ENCODE results near the gene NDUFC1.
"Not testable (repeated sequence)": the region's sequence is repeated elsewhere in the genome, so short reads cannot be mapped to it uniquely, and the experiment has no call there.

The NDUFC1 gene

GRCh38 chr4:139295942-139296299, 6.4 kb downstream of the NDUFC1 start:
- no peak for DNase-seq

- peak; percentile 49 for DNase-seq
Measured at GRCh38 chr4:139295206-139295941, 6.9 kb downstream of the NDUFC1 start.

GRCh38 chr4:139286186-139286698, 16.0 kb downstream of the NDUFC1 start:
- no peak for DNase-seq

DNA sequence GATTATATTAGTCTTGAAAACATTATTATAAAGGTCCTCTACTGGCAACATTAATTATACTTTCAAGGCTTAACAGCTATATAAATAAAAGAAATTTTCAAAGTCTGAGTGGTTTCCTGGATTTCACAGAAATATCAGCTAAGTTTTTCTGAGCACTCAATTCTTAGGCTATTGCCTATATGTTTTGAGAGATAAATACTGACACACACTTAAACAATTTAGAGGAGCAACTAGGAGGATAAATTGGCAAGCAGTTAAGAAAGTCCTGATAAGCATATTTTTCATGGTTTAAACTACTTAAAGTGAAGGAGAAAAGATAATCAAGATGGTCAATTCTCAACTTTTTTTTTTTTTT, 19.6 kb downstream of the NDUFC1 start:
- DNase-seq, result no peak

GRCh38 chr4:139282065-139282720, 20.1 kb downstream of the NDUFC1 start:
- DNase-seq, result no peak

DNA sequence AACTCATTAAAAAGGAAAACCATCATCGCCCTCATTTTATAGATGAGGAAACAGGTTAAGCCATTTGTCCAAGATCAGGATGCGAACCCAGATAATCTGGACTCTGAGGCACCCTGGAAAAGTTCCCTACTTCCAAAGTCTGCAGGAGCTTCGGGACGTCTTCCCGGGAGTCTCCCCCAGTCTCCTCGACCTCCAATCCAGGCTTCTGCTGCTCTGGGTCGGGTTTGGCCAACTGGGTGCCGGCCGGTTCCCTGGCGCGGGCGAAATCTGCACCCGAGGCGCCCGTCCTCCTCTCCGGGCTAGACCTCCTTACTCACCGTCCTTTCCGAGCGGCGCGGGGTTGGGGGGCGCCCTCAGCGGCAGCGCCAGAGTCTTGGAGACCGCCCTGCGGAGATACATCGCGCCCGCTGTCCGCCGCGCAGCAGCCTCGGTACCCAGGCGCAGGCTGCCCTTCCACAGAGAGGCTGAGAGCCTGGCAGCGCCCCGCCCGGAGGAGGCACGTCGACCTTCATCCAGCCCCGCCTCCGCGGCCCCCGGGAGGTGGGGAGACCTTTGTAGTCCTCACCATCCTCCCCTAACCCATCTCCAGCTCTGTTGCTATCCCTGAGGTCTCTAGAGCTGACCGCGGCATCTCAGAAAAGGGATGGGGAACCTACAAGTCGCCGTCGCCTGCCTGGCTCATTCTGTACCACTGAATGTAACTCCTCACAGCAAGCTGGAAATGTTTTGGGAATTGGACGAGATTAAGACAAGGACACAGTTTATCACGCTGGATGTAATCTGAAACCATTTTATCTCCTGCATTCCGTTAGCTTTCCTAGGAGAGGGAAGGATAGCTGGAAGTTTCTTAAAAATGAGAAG, 22.3 kb downstream of the NDUFC1 start, which contains the start of gene MGARP:
Gene MGARP (minus strand): TSS at position 466 of the 861 bp plus-strand sequence. CDS start 67 bp downstream, at position 399.
- no peak for DNase-seq

DNA sequence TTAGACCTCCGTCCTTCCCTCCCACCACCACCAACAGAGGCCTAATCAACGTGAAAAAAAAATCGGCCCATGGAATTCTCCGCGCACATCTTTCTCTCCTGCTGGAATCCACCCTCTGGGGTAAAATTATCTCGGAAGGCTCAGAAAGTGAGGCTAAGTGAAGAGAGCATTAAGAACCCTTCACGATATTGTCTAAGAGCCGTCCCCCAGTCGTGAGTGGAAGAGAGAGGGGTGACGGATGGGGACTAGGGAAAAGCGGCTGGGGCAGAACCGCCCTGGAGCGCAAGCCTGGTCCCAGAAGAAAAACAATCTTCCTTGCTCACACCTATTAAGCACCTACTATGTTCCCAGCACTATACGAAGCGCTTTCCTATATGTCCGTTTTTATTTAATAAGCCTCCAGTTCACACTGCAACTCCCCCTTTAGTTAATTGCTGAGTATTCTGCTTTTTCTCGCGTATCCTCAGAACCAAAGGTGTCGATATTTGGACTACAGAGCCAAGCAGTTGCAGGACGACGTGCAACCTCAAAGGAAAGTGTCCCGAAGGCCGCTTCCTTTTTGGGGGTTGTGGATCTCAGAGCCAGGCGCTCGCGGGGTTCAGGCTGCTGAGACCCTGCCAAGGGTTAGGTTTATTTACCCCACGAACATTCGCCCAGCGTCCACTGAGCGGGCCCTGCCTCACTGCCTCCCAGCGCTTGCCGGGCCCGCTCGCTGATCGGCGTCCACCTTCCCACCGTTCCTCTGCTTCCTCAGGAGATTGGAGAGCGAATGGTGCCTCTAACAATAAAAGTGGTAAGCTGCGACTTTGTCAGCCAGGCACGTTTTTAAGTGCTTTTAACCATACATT, 23.1 kb downstream of the NDUFC1 start:
- DNase-seq, result no peak

- DNase-seq, result no peak
Measured at GRCh38 chr4:139278485-139278884, 23.8 kb downstream of the NDUFC1 start.

DNA sequence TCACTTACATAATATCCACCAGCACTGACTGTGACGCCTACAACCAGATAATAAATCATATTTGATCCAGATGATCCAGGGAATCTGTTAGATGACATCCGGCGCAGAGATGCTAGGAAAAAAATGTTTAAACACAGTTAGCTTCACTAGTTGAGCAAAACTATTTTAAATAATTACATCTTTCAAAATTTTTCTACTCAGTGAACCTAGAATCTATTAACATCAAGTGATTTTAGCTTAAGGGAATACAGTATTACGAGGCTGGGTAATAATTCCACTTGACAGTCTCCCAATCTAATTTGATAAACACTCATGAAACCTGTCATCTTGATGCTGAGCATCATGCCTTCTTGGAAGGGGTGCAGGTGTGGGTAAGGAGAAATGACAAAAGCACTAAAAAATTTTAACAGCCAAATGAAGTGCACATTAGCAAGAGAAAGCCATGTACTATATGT, 27.0 kb downstream of the NDUFC1 start:
- no peak for DNase-seq

- no peak for DNase-seq
Measured at GRCh38 chr4:139274790-139275189, 27.5 kb downstream of the NDUFC1 start.

GRCh38 chr4:139273835-139274234, 28.4 kb downstream of the NDUFC1 start:
- no peak for DNase-seq

- no peak for DNase-seq
Measured at GRCh38 chr4:139267301-139267700, 35.0 kb downstream of the NDUFC1 start.

GRCh38 chr4:139266583-139267257, 35.6 kb downstream of the NDUFC1 start:
- no peak for DNase-seq

GRCh38 chr4:139266208-139266582, 36.1 kb downstream of the NDUFC1 start:
- no peak for DNase-seq

GRCh38 chr4:139265654-139266053, 36.6 kb downstream of the NDUFC1 start:
- DNase-seq, result no peak

- no peak for DNase-seq
Measured at GRCh38 chr4:139256349-139256748, 45.9 kb downstream of the NDUFC1 start.

DNA sequence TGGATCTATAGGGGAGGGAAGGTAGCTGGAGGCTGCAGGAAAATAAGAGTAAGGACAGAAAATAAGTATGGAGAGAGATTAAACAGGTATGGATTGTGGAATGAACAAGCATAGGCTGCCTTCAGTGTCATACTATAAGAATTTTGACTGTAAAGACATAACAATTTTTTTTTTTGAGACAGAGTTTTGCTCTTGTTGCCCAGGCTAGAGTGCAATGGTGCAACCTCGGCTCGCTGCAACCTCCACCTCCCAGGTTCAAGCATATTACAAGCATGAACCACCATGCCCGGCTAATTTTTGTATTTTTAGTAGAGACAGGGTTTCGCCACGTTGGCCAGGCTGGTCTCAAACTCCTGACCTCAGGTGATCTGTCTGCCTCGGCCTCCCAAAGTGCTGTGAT, 46.7 kb downstream of the NDUFC1 start:
- not testable (repeated sequence) for DNase-seq

DNA sequence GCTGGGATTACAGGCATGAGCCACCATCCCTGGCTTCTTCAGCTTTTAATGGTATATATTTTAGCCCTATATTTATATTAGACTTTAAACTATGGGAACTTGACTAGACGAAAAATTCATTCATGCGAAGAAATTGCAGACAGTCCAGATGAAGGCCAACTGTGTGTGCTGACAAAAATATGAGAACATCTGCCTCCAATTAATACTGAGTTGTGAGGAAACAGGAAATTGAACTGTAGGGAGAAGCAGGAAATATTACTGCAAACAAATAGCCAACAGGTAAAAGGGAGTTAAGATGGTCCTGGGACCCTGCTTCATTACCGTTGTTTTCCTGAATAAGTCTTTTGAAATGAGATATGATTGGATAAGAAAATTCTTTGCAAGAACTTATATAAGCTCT, 48.6 kb downstream of the NDUFC1 start:
- DNase-seq, result no peak

- DNase-seq, result no peak
Measured at GRCh38 chr4:139253046-139253445, 49.2 kb downstream of the NDUFC1 start.

DNA sequence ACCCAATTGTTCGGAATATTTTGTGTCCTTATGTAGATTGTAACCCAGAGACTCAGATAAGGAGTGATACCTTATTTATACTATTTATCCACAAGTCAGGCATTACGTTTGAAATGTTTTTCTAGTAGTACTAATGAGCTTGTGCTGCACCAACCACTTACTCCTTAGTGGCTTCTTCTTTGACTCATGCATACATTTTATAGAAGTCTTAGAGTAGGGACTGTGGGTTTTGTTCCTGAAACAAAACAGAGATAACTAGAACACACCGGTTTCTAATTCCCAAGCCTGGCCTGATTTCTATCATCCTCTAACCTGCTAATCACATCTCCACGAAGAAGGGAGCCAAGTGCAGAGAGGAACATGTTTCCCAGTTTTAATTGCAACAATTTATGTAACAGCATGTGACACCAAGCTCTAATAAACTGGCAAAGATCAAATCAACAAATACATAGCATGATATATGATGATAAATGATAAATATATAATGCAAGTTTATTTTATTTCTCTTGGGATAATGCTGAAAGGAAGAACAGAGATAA, 54.5 kb downstream of the NDUFC1 start:
- DNase-seq, result no peak

GRCh38 chr4:139247241-139247640, 55.0 kb downstream of the NDUFC1 start:
- DNase-seq, result no peak

GRCh38 chr4:139246166-139246565, 56.1 kb downstream of the NDUFC1 start:
- DNase-seq, result no peak

All from 8988T (cell line).